ENCODE data around the gene FBXL15.

DNA sequence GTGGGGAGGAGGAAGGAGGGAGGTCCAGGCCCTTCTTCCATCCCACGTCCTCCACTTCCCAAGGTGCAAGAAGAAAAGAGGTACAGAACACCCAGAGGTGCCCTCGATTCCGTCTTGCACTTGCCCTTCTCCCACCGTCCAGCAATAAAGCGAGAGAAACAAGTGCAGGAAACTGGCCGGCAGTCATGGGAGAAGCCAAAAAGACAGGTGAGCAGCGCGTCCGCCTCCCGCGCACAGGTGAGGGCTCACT, 29.4 kb downstream of the FBXL15 start:
- TF ChIP-seq, protein P1, sequence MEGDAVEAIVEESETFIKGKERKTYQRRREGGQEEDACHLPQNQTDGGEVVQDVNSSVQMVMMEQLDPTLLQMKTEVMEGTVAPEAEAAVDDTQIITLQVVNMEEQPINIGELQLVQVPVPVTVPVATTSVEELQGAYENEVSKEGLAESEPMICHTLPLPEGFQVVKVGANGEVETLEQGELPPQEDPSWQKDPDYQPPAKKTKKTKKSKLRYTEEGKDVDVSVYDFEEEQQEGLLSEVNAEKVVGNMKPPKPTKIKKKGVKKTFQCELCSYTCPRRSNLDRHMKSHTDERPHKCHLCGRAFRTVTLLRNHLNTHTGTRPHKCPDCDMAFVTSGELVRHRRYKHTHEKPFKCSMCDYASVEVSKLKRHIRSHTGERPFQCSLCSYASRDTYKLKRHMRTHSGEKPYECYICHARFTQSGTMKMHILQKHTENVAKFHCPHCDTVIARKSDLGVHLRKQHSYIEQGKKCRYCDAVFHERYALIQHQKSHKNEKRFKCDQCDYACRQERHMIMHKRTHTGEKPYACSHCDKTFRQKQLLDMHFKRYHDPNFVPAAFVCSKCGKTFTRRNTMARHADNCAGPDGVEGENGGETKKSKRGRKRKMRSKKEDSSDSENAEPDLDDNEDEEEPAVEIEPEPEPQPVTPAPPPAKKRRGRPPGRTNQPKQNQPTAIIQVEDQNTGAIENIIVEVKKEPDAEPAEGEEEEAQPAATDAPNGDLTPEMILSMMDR (IDR thresholded peaks at IDR 0.05): no peak
- TF ChIP-seq EZH2 (IDR thresholded peaks at IDR 0.05; ENCODE audit: borderline replicate concordance, insufficient read depth, low read depth, low read length, poor library complexity, severe bottlenecking): no peak

All from B cell (primary cell).